ENCODE data around the gene UFD1. TPM values are rescaled to one million over a fixed set of nuclear protein-coding genes. Genes with fewer than 3 reads are reported as not detected.

The UFD1 gene
- total and polyA plus RNA-seq, 9 of the 15 experiments (the other 6 are each of a cell fraction or from before 2014, with no cell fraction given): 238 to 645 (median 363) TPM

GRCh38 chr22:19447330-19448075 is 31.5 kb downstream of the UFD1 start, which contains the start of gene C22orf39 (continued):
- TF ChIP-seq RB1 (IDR thresholded peaks at IDR 0.05; ENCODE audit: low read depth): peak; percentile 99
- peak; percentile 99 for TF ChIP-seq STAT6 (CRISPR knock-in tag; IDR thresholded peaks at IDR 0.05)
- TF ChIP-seq ZNF75A (CRISPR knock-in tag; IDR thresholded peaks at IDR 0.05): 0 out of 2 replicates have a peak, but pooled peaks have one; percentile 25
- TF ChIP-seq HDAC3 (IDR thresholded peaks at IDR 0.05; ENCODE audit: borderline replicate concordance, partially characterized antibody): no peak
- peak in 1 of 2 experiments; percentile 28; a peak in 3 of 4 replicates for TF ChIP-seq SIN3A (IDR thresholded peaks at IDR 0.05; ENCODE audit: borderline replicate concordance in 2 of 2, control insufficient read depth in 1 of 2, low read depth in 2 of 2, low read length in 2 of 2)
- no peak for TF ChIP-seq ZNF224 (CRISPR knock-in tag; IDR thresholded peaks at IDR 0.05)
- no peak for TF ChIP-seq ILF3 (IDR thresholded peaks at IDR 0.05; ENCODE audit: borderline replicate concordance)
- no peak for TF ChIP-seq ZKSCAN3 (CRISPR knock-in tag; IDR thresholded peaks at IDR 0.05)
- TF ChIP-seq TEAD4 (IDR thresholded peaks at IDR 0.05; ENCODE audit: low read length): no peak; the same call in 1 of the 2 replicates
- TF ChIP-seq TEAD4 (CRISPR knock-in tag; IDR thresholded peaks at IDR 0.05; ENCODE audit: borderline replicate concordance): no peak
- TF ChIP-seq POLR2G (IDR thresholded peaks at IDR 0.05; ENCODE audit: low read depth, low read length): peak; percentile 100
- TF ChIP-seq RAD51 (IDR thresholded peaks at IDR 0.05; ENCODE audit: borderline replicate concordance, low read depth): peak; percentile 85
- no peak for TF ChIP-seq ZNF77 (CRISPR knock-in tag; IDR thresholded peaks at IDR 0.05)
- peak; percentile 98 for TF ChIP-seq FOS (IDR thresholded peaks at IDR 0.05; ENCODE audit: extremely low read depth, insufficient read length)
- no peak for TF ChIP-seq ZNF696 (CRISPR knock-in tag; conservative IDR thresholded peaks at IDR 0.05)
- TF ChIP-seq MAFF (IDR thresholded peaks at IDR 0.05; ENCODE audit: low read length): no peak
- TF ChIP-seq SAP30 (IDR thresholded peaks at IDR 0.05; ENCODE audit: borderline replicate concordance, insufficient read depth, low read depth, low read length, poor library complexity, severe bottlenecking): peak; percentile 95
- no peak for TF ChIP-seq ZNF707 (CRISPR knock-in tag; conservative IDR thresholded peaks at IDR 0.05)
- no peak for TF ChIP-seq ZFP91 (CRISPR knock-in tag; IDR thresholded peaks at IDR 0.05)
- no peak for TF ChIP-seq ZC3H4 (CRISPR knock-in tag; IDR thresholded peaks at IDR 0.05; ENCODE audit: borderline replicate concordance)
- TF ChIP-seq TFE3 (CRISPR knock-in tag; IDR thresholded peaks at IDR 0.05): peak; percentile 98
- no peak for TF ChIP-seq TCFL5 (CRISPR knock-in tag; conservative IDR thresholded peaks at IDR 0.05)
